Measurements from ENCODE around the gene ADNP2.

ADNP2 gene

GRCh38 chr18:80173060-80173459 lies 64.0 kb downstream of the ADNP2 start:
- DNase-seq, result no peak

GRCh38 chr18:80175451-80176204 lies 66.6 kb downstream of the ADNP2 start:
- DNase-seq, result no peak

DNA sequence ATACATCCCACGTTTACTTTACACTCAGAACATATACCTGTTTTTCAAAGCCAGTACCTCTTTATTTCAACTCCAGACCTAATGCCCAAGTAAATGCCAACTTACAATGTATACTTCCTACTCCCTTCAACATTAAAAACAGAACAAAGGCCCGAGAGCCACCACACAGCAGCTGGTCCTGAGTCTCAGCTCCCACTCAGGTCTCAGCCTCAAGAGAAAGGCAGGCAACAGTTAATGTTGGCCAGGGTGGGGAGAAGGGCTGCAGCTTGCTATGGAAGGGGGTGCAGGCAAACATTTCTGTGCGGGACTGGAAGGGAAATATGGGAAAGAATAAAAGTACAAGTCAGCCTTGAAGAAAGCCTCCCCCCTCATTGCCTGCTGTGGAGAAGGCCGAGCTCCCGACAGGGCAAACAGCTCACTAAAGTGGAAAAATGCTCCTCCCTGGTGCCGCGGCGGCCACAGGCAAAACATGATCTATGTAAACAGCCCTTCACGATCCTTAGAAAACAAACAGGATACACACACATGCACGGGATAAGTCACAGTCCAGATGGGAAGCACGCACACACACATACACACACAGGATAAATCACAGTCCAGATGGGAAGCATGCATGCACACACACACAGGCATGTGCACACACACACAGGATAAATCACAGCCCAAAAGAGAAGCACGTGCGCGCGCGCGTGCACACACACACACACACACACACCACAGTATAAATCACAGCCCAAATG lies 67.4 kb downstream of the ADNP2 start:
- DNase-seq, result peak in 1 of 2 experiments; percentile 24

DNA sequence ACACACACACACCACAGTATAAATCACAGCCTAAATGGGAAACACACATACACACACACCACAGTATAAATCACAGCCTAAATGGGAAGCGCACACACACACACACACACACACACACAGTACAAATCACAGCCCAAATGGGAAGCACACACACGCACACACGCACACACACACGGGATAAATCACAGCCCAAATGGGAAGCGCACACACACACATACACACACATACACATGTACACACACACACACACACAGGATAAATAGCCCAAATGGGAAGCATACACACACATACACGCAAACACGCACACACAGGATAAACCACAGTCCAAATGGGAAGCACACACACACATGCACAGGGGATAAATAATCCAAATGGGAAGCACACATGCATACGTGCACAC lies 68.1 kb downstream of the ADNP2 start:
- no peak for DNase-seq

- no peak for DNase-seq
These were observed 70.1 kb downstream of the ADNP2 start for GRCh38 chr18:80178935-80179818.

- peak in 1 of 2 experiments; percentile 6 for DNase-seq
These were observed 70.9 kb downstream of the ADNP2 start for GRCh38 chr18:80179857-80180558.

DNA sequence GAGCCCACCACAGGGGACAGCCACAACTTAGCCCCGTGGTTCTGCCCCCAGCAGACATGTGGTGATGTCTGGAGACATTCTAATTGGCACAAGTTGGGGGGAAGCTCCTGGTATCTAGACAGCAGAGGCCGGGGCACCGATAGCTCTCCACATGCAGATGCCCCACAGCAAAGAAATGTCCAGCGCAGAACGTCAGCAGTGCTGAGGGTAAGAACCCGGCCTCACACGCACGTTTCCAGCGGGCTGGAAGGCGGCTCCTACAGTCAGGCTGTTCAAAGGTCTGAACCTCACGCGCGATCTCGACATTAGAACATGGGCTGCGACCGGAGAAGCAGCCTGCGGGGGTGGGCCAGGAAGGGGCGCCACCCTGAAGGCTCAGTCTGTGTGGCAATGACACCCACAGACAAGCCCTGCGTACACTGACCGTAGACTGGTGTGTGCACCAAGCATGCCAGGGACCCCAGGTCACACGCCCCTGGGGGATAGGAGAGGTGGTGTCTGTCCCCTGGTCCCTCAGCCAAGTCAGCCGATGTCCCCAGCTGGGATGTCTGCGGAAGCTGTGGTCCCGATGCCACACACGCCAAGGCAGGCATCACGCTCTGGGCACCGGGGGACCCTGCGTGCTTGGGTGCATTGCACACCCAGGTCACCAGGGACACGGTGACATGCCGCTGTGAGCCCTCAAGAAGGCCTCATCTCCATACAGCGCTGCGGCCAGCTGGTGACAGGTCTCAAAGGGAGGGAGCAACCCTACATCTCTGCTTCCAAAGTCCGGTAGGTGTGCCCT lies 71.9 kb downstream of the ADNP2 start:
- no peak for DNase-seq

- no peak for DNase-seq
These were observed 72.8 kb downstream of the ADNP2 start for GRCh38 chr18:80181642-80182461.

DNA sequence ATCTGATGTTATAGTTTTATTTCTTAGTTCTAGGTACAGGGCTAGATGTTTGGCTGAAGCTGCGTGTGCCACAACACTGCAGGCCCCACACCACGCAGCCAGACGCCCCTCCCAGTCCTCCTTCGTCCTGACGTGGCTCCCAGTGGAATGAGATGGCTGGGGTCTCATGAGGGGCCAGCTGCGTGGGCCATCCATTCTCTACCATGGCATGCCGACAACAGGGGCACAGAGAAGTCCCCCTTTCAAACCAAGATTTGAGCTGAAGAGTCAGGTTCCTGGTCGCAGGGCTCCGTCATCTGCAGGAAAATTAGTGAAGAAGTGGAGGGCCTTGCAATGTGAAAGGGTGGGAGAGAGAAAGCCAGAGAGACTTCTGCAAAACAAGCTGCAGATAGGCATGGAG lies 73.8 kb downstream of the ADNP2 start:
- DNase-seq, result no peak

- DNase-seq, result no peak
These were observed 74.4 kb downstream of the ADNP2 start for GRCh38 chr18:80183273-80184050.

DNA sequence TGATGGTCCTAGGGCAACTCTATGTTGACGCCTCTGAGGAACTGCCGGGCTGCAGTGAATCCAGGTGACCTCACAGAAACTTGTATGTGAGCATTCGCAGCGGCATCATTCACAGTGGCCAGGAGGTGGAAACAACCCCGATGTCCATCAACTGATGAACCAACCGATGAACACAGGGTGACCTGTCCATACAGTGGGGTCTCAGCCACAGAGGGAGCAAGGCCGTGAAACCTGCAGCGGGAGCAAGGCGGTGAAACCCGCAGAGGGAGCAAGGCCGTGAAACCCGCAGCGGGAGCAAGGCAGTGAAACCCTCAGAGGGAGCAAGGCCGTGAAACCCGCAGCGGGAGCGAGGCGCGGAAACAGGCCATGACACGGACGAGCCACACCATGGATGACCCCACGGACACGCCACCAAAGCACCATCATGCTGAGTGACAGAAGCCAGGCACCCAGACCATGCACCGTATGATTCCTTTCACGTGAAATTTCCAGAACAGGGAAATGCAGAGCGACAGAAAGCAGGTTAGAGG lies 75.2 kb downstream of the ADNP2 start:
- DNase-seq, result no peak

- no peak for DNase-seq
These were observed 76.5 kb downstream of the ADNP2 start for GRCh38 chr18:80185545-80185944.

DNA sequence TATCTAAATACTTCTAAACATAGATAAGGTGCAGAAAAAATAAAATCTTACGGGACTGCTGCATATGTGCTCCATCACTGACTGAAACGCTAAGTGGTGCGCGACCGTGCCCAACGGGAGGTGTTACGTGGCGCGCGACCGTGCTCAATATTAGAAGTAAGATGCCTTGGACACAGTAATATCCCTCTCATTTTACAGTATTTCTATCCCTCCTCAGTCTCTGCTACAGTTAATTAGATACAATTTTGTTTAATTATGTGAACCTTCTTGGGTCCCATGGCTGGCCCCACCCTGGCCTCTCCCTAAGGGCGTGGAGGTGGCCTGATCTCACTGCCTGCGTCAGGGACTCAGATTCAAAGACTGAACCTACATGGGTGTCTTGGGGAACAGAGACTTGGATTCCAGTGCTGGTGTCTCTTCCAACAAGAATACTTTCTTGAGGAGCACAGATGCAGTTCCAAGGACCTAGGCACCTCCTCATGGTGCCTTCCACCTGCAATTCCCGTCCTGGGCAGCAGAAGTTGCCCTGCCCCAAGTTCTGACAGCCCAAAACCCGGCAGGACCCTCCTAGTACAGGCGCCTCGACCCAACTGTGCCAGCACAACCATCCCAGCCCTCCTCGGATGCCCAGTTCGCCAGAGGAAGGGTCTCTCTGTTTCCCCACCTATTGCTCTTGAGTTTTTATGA lies 79.0 kb downstream of the ADNP2 start:
- no peak for DNase-seq

DNA sequence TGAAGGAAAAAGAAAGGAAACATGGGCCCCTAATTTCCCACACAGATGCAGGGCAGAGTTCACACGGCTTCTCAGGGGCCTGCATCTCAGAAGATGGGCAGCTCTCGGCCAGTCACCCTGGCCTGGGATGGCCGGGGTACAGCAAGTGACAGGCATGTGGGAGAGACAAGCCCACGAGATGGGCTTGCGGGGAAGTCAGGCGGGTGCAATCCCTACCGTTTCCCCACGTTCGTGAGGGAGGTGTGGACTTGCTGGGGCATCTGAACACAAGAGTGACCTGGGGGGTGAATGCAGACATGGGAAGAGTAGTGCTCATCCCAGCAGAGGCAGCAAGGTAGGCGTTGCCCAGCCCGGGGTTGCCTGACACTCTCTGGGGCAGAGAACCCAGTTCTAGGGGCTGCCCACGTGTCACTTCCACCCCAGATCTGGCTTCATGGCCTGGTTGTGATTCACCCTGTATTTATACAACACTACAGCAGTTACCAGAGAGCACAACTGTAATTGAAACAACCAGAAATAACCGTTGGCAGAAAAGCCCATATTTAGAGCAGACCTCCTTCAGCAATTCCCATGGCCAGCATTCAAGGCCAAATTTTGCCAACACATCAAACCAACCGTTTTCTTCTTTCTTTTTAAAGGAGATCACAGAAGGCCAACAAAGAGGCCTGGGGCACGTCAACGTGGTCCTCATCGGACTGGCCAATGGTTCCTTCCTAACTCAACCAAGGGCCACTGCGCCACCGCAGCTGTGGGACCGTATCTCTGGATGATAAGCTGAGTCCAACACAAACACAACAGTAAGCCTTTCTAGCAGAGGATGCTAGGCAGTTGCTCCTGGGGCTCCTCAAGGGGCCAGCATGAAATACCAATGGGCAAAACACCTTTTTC lies 79.8 kb downstream of the ADNP2 start:
- DNase-seq, result no peak

- DNase-seq, result no peak
These were observed 80.4 kb downstream of the ADNP2 start for GRCh38 chr18:80189531-80189865.

Data from SHP77 (cell line).